NB4 (cell line): ENCODE measurements around the gene ADGRD2.

Experiments used
- DNase-seq: peaks from one replicate; pipeline ENCODE4 v3.0.0; 2010; ENCODE audit warnings: low read depth
- H3K4me3 ChIP-seq: one replicate; pipeline ENCODE4 v1.5.1; 2011; ENCODE audit warnings: mild to moderate bottlenecking, low read depth, low read length, moderate library complexity
- MAX ChIP-seq: IDR thresholded peaks from 2 replicates; pipeline ENCODE4 v1.6.1; 2011; ENCODE audit warnings: low read depth, low read length
- MYC ChIP-seq: IDR thresholded peaks from 2 replicates; pipeline ENCODE4 v1.6.1; 2011; ENCODE audit warnings: low read depth, low read length
- POLR2A ChIP-seq: IDR thresholded peaks from 2 replicates; pipeline ENCODE4 v1.6.1; 2011; ENCODE audit warnings: mild to moderate bottlenecking; ENCODE audit not compliant: insufficient read length; ENCODE audit errors: extremely low read depth
- TF ChIP-seq, protein P1 (sequence below): IDR thresholded peaks from one replicate; pipeline ENCODE4 v1.5.1; 2012; ENCODE audit warnings: low read depth, low read length

ADGRD2 gene

GRCh38 chr9:124471761-124472160 is 21.5 kb downstream of the ADGRD2 start:
- DNase-seq = no peak
- H3K4me3 ChIP-seq = no peak overlapping the region
- TF ChIP-seq MAX = no peak

- H3K4me3 ChIP-seq = no peak overlapping the region
- no peak for DNase-seq
- TF ChIP-seq POLR2A (no peak), MAX (no peak), MYC (no peak)
- TF ChIP-seq, protein P1, sequence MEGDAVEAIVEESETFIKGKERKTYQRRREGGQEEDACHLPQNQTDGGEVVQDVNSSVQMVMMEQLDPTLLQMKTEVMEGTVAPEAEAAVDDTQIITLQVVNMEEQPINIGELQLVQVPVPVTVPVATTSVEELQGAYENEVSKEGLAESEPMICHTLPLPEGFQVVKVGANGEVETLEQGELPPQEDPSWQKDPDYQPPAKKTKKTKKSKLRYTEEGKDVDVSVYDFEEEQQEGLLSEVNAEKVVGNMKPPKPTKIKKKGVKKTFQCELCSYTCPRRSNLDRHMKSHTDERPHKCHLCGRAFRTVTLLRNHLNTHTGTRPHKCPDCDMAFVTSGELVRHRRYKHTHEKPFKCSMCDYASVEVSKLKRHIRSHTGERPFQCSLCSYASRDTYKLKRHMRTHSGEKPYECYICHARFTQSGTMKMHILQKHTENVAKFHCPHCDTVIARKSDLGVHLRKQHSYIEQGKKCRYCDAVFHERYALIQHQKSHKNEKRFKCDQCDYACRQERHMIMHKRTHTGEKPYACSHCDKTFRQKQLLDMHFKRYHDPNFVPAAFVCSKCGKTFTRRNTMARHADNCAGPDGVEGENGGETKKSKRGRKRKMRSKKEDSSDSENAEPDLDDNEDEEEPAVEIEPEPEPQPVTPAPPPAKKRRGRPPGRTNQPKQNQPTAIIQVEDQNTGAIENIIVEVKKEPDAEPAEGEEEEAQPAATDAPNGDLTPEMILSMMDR = no peak
These were observed 22.5 kb downstream of the ADGRD2 start for GRCh38 chr9:124472770-124473169.

DNA sequence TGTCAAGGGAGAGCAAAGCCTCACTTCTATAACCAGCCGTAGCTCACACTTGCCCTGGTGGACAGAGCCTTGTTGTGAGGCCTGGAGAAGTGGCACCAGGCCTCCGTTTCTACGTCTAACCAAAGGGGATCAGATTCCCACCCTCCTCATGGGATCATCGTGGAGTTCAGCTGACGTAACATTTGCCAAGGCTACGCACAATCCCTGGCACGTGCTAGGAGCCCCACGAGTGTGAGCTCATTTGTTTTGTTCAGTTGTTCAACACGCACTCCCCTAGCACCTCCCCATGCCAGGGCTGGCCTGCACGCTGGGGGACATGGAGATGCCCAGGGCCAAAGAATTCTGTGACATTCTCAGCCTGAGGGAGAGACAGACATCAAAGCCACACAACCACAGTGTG is 23.1 kb downstream of the ADGRD2 start:
- no peak for DNase-seq
- no peak for TF ChIP-seq POLR2A
- TF ChIP-seq, protein P1 = no peak
- TF ChIP-seq MAX = no peak
- TF ChIP-seq MYC = no peak
- no peak overlapping the region for H3K4me3 ChIP-seq

- DNase-seq = no peak
- no peak for TF ChIP-seq MYC
- no peak for TF ChIP-seq MAX
- no peak for TF ChIP-seq POLR2A
- TF ChIP-seq, protein P1 = no peak
- H3K4me3 ChIP-seq = no peak overlapping the region
These were observed 23.9 kb downstream of the ADGRD2 start for GRCh38 chr9:124474151-124474550.

- TF ChIP-seq MAX = 0 out of 2 replicates have a peak, but pooled peaks have one; percentile 10
- no peak for TF ChIP-seq MYC
- DNase-seq = peak; percentile 47
- no peak overlapping the region for H3K4me3 ChIP-seq
These were observed 25.1 kb downstream of the ADGRD2 start for GRCh38 chr9:124475158-124475867.

DNA sequence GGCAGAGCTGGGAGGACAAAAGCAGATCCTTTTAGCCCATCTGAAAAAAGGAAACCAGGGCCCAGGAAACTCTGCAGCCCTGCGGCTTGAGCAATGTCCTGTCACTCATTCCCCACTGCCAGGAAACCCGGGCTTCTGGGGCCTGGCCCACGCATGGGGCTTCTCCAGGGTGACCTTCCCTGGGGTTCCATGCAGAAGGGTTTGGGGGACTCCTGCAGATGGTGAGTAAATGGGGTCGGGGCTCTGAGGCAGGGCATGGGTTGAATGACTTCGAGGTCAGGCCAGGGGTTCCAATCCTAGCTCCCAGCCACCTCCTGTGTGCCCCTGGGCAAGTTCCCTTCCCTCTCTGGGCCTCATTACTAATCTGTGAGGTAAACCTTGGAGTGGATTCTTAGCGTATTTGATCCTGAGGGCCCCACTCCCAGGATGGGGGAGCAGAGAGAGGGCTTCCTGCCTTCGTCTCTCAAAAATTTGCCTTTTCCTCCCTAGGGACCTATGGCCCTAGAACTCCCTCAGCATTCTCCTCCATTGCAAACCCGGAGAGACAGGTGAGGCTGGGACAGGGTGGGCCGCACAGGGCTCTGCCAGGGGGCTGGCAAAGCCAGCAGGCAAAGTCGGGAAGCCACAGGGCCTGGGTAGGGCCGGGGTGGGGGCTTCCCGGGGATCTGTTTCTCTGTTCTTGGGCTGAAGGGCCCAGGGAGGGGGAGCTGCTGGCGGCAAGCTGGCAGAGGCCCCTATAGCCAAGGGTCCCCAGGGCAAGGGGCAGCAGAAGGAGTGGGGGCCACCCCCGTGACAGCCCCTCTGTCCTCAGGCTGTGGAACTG is 25.8 kb downstream of the ADGRD2 start:
- peak; percentile 54 for DNase-seq
- H3K4me3 ChIP-seq = no peak overlapping the region
- TF ChIP-seq MAX = no peak
- TF ChIP-seq, protein P1 = no peak
- no peak for TF ChIP-seq MYC
- no peak for TF ChIP-seq POLR2A
